ENCODE data around the gene HPS4.

The HPS4 gene

DNA sequence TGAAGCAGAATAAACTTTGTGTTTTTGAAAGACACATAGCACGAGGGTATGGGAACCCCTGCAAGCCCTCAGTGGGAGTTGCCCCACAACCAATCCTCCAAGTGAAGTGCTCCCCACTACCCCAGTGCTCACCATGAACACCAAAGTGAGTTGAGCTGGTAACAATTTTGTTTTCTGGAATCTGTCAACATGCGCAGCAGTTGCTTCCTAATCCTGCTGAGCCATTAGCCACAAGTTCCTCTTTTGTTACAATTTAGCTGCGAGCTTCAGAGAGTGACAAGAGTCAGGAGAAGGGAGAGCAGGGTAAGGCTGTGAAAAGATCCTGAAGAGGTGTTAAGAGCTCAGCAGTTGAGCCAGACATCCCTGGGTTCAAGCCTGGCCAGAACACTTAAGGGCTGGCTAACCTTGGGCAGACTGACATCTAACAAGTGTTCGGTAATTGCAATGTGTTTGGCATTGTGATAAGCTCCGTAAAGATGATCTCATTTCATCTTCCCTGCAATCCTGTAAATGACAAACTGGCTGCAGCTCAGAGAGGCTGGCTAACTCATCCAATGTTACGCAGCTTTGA lies 78.6 kb downstream of the HPS4 start:
- no peaks in the 10 kb centered on the region for H3K9me3 ChIP-seq (replicated peaks in 1 of 11)
- TF ChIP-seq Cebpa-rat (IDR thresholded peaks at IDR 0.05), result no peak
- peak overlapping the region in 10 of 11 experiments; percentile 3 to 71 (median 46); a peak in 16 of 22 replicates for H3K27ac ChIP-seq
- no peaks in the 10 kb centered on the region for H4K20me1 ChIP-seq
- H3K27me3 ChIP-seq, result no peaks in the 10 kb centered on the region
- H3K4me2 ChIP-seq, result peak overlapping the region; percentile 31 to 89 (median 73)
- no peaks in the 10 kb centered on the region for H3K36me3 ChIP-seq
- peaks cover 30 to 46% (median 38%) of the 10 kb centered on the region in 10 experiments for H3K4me1 ChIP-seq
- no peak overlapping the region for H3K4me3 ChIP-seq
- peak overlapping the region in 7 of 11 experiments; percentile 13 to 56 (median 44); a peak in 9 of 22 replicates for H3K9ac ChIP-seq

DNA sequence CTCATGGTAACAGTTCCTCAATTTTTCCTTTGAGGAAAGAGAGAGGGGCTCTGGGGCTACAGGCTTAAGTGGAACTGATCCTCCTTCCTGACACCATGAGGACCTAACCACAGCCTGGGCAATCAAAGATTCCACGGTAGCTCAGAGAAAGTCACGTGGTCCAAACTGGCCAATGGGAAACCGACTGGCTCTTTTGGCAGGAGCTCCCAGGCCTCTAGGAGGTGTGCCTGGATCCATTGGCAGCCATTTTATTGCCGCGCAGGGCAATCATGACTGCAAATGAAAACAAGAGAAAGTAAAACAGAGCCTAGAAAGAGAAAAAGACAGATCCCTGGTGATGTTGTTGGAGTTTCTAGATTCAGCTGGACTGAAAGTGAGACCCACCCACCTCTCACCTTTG lies 81.9 kb downstream of the HPS4 start:
- no peak overlapping the region for H3K4me3 ChIP-seq
- no peaks in the 10 kb centered on the region for H3K36me3 ChIP-seq
- no peak overlapping the region for H3K4me2 ChIP-seq
- no peak overlapping the region for H3K9ac ChIP-seq
- peaks cover 21 to 35% (median 26%) of the 10 kb centered on the region in 10 experiments for H3K4me1 ChIP-seq
- no peaks in the 10 kb centered on the region for H3K27me3 ChIP-seq
- H3K27ac ChIP-seq, result no peak overlapping the region
- TF ChIP-seq Cebpa-rat (IDR thresholded peaks at IDR 0.05), result no peak
- H3K9me3 ChIP-seq (replicated peaks in 1 of 11), result no peaks in the 10 kb centered on the region
- H4K20me1 ChIP-seq, result no peaks in the 10 kb centered on the region
